ENCODE measurements around the gene CELSR2. TPM values are rescaled to one million over a fixed set of nuclear protein-coding genes. Genes with fewer than 3 reads are reported as not detected.

CELSR2 gene
- total RNA-seq, 2 experiments from 2014 or later = 2.7 to 3.1 TPM

DNA sequence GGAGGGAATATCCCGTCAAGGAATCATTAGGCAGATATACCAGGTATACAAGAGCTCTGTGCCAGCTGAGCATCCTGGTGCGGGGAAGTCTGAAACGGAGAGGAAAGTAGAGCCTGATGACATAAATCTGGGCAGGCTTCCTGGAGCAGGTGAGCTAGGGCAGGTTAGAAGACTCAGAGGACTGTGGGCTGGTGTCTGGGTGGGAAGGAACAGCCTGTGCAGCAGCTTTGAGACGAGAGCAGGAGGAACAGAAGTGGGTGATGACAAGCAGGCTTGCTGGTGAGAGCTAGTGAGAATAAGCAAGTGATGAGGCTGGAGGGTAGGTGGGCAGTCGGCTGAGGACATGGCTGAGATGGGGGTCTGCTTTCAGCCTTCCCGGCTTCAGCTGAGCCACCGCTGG is 6.7 kb downstream of the CELSR2 start:
- Mint-ChIP-seq H3K4me1 (ENCODE audit: low read depth) (peaks cover 2% of the 10 kb centered on the region), H3K27me3 (no peaks in the 10 kb centered on the region), H3K4me3 (no peak overlapping the region), H3K36me3 (ENCODE audit: low read depth) (no peaks in the 10 kb centered on the region), H3K9me3 (no peaks in the 10 kb centered on the region), H3K27ac (no peak overlapping the region)
- DNase-seq = no peak
- TF ChIP-seq, protein P1, sequence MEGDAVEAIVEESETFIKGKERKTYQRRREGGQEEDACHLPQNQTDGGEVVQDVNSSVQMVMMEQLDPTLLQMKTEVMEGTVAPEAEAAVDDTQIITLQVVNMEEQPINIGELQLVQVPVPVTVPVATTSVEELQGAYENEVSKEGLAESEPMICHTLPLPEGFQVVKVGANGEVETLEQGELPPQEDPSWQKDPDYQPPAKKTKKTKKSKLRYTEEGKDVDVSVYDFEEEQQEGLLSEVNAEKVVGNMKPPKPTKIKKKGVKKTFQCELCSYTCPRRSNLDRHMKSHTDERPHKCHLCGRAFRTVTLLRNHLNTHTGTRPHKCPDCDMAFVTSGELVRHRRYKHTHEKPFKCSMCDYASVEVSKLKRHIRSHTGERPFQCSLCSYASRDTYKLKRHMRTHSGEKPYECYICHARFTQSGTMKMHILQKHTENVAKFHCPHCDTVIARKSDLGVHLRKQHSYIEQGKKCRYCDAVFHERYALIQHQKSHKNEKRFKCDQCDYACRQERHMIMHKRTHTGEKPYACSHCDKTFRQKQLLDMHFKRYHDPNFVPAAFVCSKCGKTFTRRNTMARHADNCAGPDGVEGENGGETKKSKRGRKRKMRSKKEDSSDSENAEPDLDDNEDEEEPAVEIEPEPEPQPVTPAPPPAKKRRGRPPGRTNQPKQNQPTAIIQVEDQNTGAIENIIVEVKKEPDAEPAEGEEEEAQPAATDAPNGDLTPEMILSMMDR (IDR thresholded peaks at IDR 0.05) = no peak
- POLR2A ChIA-PET = no interaction called here
- ATAC-seq = no peak
- intact Hi-C loops (cut with micrococcal nuclease) = no loop called here
- CTCF ChIA-PET = interaction anchor here (0.6 to 1.2 kb wide), 4 partner anchors 21 to 60 kb away, joined by 3 read pairs; partner anchors contain the start of gene PSRC1

DNA sequence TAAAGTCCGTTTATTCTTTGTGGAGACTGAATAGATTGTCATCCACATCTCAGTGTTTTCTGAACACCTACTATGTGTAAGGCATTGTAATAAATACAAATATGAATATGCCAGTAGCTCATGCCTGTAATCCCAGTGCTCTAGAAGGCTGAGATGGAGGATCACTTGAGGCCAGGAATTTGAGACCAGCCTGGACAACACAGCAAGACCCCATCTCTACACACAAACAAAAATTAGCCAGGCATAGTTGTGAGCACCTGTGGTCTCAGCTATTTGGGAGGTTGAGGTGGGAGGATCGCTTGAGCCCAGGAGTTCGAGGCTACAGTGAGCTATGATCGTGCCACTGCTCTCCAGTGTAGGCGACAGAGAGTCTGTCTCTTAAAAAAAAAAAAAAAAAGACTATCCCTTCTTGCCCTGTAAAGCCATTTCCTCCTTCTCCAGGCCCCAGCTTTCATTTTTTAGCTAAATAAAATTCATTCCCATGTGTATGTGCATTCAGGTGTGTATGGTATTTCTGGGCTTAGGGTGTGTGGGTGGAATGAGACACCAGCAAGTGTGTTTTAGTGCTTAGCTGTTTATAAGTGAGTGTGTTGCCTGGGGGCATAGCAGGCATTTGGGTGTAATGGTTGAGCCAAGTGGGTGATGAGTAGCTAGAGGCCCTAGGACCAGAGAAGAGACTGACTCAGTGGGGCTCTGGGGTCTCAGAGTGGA is 7.8 kb downstream of the CELSR2 start:
- no peak for DNase-seq
- Mint-ChIP-seq H3K4me1 (ENCODE audit: low read depth) (peaks cover 2% of the 10 kb centered on the region), H3K27ac (no peak overlapping the region), H3K9me3 (no peaks in the 10 kb centered on the region), H3K27me3 (no peaks in the 10 kb centered on the region), H3K4me3 (no peak overlapping the region), H3K36me3 (ENCODE audit: low read depth) (no peaks in the 10 kb centered on the region)
- ATAC-seq = peak; percentile 20
- ChIA-PET CTCF (interaction anchor here (0.6 to 1.2 kb wide), 4 partner anchors 26 to 276 kb away, joined by 3 to 4 read pairs (median 3); partner anchors contain the start of gene PSRC1), POLR2A (interaction anchor here (1.6 kb wide), 1 partner anchor 10 kb away, joined by 6 read pairs; no protein-coding TSS in a partner anchor)
- TF ChIP-seq, protein P1 (IDR thresholded peaks at IDR 0.05) = no peak
- intact Hi-C loops (cut with micrococcal nuclease) = no loop called here

DNA sequence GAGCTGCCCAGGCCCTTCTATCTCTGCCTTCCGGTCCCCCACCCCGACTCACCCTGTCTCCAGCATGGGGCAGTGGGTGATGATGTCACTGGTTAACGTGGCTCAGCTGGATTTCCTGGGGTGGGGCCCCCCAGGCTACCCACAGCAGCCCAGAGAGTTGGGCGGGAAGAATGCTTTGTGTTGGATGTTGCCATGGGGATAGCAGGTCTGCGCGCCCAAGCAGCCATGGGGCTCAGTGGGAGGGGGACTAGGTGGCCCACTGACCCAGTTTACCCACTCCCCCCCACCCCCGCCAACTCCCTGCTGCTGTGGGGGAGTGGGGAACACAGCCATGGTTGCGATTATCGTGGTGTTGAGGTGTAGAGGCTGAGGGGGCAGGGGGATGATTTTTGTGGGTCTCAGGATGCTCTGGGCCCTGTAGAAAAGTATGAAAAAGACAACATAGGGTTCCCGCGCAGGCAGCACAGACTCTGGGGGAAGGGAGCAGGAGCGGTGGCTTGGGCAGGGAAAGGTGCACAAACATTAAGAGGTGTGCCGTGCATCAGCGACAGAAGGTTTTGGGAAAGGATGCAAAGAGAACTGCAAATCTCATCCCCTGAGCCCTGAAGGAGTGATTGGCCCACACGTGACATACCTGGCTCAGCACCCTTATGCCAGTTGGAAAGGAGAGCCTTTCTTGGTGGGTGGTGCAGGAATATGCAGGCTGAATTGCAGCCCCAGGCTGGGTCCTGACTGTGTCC is 8.5 kb downstream of the CELSR2 start:
- no peak overlapping the region for H3K27ac Mint-ChIP-seq
- H3K9me3 Mint-ChIP-seq = no peaks in the 10 kb centered on the region

DNA sequence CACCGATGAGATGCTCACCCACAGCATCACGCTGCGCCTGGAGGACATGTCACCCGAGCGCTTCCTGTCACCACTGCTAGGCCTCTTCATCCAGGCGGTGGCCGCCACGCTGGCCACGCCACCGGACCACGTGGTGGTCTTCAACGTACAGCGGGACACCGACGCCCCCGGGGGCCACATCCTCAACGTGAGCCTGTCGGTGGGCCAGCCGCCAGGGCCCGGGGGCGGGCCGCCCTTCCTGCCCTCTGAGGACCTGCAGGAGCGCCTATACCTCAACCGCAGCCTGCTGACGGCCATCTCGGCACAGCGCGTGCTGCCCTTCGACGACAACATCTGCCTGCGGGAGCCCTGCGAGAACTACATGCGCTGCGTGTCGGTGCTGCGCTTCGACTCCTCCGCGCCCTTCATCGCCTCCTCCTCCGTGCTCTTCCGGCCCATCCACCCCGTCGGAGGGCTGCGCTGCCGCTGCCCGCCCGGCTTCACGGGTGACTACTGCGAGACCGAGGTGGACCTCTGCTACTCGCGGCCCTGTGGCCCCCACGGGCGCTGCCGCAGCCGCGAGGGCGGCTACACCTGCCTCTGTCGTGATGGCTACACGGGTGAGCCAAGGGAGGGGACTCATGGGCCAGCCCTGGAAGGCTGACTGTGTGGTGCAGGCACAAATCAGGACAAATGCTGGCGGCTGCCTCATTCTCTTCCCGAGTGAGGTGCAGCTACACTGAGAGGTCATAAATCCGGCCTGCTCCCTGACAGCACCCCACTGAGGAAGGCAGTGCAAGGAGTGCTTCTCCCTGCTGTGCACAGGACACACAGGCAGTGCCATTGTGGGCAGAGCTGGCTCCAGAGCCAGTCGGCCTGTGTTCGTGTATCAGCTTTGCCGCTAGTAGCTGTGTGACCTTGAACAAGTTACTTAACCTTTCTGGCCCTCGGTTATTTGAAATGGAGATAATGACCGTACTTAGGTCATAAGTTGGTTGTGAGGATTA is 9.4 kb downstream of the CELSR2 start:
- no peaks in the 10 kb centered on the region for H3K9me3 Mint-ChIP-seq
- DNase-seq (no peak), ATAC-seq (no peak)
- no peaks in the 10 kb centered on the region for H3K36me3 Mint-ChIP-seq (ENCODE audit: low read depth)
- intact Hi-C loops (cut with micrococcal nuclease) = no loop called here
- no peaks in the 10 kb centered on the region for H3K27me3 Mint-ChIP-seq
- H3K4me3 Mint-ChIP-seq = no peak overlapping the region
- ChIA-PET CTCF (interaction anchor here (1.1 to 1.2 kb wide), 3 partner anchors 20 to 274 kb away, joined by 3 read pairs; no protein-coding TSS in a partner anchor), POLR2A (no interaction called here)
- peaks cover 4% of the 10 kb centered on the region for H3K4me1 Mint-ChIP-seq (ENCODE audit: low read depth)
- H3K27ac Mint-ChIP-seq = no peak overlapping the region
- TF ChIP-seq, protein P1 (IDR thresholded peaks at IDR 0.05) = no peak

More for the DNA sequence above, 8.5 kb downstream of the CELSR2 start:
- no peak overlapping the region for H3K4me3 Mint-ChIP-seq
- TF ChIP-seq, protein P1 (IDR thresholded peaks at IDR 0.05) = no peak
- peaks cover 2% of the 10 kb centered on the region for H3K4me1 Mint-ChIP-seq (ENCODE audit: low read depth)
- DNase-seq (no peak), ATAC-seq (no peak)
- no peaks in the 10 kb centered on the region for H3K36me3 Mint-ChIP-seq (ENCODE audit: low read depth)
- intact Hi-C loops (cut with micrococcal nuclease) = no loop called here
- ChIA-PET CTCF (interaction anchor here (0.6 to 1.1 kb wide), 2 partner anchors 57 to 275 kb away, joined by 3 to 4 read pairs; no protein-coding TSS in a partner anchor), POLR2A (interaction anchor here (1.6 kb wide), 1 partner anchor 11 kb away, joined by 6 read pairs; no protein-coding TSS in a partner anchor)
- H3K27me3 Mint-ChIP-seq = no peaks in the 10 kb centered on the region

All from activated CD8-positive, alpha-beta T cell treated with anti-CD3 and anti-CD28 coated beads for 36 hours (primary cell).